RPMI8226 (cell line): Measurements from ENCODE around the gene ACADVL.

Experiments
- DNase-seq: peaks from one replicate; pipeline ENCODE4 v3.0.0-alpha.2; 2015

ACADVL gene

DNA sequence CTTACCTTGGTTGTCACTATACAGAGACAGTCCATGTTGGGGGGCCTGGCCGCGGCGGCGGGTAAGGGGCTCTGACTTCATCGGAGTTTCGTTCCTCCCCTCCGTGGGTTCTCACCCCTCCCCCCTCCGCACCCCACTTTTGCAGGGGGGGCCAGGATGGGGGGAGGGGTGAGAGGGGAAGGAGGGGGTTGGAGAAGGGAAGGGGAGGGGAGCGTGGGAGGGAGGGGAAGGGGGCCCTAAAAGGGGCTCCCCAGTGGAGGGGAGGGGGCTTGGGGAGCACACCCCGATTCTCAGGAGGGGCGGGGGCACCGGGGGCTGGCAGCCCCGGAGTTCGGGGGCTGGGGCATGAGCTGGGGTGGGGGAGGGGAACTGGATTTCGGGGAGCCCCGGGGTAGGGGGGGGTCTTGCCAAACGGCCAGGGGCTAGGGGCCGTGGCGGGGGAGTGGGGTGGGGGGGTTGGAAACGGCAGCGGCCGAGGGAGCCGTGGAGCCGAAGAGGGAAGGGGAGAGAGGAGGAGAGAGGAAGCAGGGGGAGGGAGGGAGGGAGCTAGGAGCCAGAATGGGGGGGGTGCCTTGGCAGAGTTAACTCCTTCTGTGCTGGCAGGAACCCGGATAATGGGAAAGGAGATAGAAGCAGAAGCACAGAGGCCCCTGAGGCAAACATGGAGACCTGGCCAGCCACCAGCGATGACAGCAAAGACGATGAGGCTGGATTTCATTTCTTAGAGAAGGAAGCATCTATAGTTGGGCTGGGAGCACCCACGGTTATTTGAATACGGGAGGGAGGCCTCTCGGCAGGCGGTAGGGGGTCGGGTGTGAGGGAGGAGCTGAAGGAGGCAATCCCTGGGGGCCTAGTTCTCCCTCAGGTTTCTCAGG is 2.4 kb upstream of the ACADVL start:
- peak; percentile 26 for DNase-seq

DNA sequence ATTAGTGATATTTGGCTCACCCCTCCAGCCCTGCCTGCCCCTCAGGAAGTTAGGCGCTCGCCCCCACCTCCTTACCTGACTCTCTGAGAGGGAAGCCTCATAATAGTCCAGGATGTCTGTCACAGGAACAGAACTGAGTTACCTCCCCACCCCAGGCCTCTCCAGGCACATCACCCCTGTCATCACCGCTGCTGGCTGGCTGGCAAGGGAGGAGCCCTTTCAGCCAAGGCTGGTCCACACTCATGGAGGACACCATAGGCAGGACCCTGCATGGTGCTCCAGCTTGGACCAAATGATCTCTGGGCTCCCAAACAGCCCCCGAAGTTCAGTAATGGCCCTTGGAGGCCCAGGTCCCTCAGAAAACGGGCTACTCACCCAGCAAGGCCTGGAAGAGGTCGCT is 1.6 kb upstream of the ACADVL start:
- no peak for DNase-seq

DNA sequence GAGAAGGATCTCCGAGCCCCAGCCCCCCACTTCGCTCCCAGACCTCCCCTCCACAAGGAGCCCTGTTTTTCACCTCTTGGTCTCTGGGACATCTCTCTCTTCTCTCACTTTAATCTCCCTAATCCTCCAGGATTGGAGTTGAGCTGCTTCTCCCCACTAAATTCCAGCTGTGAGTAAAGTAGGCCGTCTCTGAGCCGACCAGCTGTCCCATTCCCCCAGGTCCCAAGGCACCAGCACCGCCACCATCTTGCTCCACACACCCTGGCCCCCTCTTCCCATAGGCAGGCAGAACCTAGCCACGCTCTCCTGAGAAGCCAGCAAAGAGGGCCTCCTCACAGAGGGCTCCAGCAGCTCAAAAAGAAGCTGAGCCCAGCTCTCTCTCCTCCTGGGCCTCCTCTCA is 980 bp upstream of the ACADVL start:
- no peak for DNase-seq

DNA sequence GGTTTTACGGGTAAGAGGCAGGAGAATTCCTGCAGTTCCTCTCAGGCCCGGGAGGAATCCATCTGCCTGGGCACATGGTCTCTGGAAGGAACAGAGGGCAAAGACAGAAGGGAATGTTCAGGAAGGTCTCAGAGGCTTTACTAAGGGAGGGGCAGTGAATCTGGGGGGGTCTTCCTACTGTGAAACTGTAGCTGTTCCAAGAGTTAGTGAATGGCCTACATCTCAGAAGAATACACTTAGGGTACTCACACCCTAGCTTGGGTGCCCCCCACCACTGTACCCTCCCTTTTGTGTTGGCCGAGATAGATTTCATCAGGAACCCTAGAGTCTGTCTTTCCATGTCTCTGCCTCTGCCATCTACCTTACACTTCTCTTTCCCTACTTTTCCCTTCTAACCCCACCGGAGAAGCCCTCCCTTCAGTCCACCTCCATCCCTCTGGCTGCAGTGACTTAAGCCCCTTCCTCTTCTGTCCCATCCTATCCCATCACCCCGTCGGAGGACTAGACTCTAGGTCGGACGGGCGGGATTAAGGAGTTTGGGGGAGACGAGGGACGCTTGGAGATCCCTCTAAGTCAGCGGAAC is 418 bp upstream of the ACADVL start:
- no peak for DNase-seq

DNA sequence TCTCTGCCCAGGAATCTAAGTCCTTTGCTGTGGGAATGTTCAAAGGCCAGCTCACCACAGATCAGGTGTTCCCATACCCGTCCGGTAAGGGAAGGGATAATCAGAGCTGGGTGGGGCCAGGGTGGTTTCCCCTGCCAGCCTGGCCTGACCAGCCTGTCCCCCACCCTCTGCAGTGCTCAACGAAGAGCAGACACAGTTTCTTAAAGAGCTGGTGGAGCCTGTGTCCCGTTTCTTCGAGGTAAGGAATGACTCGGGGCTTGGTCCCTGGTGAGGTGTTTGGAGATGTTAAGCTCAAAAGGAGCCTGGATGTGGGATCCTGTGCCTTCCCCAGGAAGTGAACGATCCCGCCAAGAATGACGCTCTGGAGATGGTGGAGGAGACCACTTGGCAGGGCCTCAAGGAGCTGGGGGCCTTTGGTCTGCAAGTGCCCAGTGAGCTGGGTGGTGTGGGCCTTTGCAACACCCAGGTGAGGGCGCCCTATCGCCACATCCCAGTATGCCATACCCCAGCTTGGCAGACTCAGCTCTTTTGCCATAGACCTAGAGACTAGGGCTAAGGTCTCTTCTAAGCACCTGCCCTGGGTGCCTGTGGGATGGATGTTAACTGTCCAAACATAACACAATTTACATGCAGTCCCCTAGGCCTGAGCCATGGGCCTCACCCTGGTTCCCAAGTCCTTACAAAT is 997 bp downstream of the ACADVL start:
- DNase-seq, result peak; percentile 82

DNA sequence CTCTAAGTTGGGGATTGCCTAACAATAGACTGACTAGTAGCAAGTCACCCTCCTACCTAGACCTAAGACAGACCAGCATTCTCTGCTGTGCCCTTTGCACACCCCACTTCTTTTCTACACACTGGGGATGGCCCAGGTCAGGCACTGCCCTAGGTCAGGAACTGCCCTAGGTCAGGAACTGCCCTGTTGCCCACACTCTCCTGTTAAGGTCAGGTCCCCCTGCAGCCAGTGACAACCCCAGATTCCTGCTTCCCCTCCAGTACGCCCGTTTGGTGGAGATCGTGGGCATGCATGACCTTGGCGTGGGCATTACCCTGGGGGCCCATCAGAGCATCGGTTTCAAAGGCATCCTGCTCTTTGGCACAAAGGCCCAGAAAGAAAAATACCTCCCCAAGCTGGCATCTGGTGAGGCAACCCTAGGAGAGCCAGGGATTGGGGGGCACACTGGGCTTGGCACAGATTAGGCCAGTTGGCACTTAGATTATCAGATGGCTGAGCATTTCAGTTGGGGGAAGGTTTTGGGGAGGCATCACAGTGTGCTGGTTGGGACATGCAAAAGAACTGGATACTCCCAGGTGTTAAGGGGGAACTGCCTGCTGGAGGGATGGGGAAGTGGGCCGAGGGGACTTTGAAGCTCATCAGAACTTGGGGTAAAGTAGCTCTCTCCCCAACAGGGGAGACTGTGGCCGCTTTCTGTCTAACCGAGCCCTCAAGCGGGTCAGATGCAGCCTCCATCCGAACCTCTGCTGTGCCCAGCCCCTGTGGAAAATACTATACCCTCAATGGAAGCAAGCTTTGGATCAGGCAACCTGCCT is 1.7 kb downstream of the ACADVL start:
- no peak for DNase-seq

DNA sequence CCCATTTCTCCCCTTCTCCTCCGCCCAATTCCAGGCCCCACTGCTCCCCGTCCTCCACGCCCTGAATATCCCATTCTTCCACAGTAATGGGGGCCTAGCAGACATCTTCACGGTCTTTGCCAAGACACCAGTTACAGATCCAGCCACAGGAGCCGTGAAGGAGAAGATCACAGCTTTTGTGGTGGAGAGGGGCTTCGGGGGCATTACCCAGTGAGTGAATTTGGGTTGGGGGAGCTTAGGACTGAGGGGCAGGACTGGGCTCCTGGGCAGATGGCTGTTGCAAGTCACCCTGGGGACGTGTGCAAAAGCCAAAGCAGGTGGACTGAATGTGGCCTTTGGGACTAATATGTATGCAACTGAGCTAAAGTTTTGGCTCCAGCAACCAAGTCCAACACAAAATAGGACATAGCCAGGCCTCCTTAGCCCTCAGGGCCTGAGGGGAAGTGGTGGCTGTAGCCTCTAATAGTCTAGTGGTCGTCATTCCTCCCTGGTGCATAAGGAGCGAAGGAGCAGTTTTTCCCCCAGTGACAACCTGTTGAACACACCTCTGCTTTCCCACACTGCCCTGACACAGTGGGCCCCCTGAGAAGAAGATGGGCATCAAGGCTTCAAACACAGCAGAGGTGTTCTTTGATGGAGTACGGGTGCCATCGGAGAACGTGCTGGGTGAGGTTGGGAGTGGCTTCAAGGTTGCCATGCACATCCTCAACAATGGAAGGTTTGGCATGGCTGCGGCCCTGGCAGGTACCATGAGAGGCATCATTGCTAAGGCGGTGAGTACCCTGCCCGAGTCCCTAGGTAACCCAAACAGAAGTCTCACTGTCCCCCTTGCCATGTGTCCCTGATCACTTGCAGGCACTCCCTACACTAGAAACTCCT is 2.6 kb downstream of the ACADVL start:
- no peak for DNase-seq

DNA sequence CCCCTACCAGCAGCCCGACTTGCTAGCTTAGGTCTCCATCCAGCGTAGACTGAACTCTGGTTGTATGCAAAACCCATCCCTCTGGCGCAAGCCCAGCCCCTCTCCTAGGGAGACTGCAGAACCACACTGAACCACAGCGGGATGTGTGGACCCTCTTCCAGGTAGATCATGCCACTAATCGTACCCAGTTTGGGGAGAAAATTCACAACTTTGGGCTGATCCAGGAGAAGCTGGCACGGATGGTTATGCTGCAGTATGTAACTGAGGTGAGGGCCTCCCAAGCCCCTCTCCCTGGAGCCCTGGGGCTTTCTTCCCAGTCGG is 3.2 kb downstream of the ACADVL start:
- DNase-seq, result no peak

DNA sequence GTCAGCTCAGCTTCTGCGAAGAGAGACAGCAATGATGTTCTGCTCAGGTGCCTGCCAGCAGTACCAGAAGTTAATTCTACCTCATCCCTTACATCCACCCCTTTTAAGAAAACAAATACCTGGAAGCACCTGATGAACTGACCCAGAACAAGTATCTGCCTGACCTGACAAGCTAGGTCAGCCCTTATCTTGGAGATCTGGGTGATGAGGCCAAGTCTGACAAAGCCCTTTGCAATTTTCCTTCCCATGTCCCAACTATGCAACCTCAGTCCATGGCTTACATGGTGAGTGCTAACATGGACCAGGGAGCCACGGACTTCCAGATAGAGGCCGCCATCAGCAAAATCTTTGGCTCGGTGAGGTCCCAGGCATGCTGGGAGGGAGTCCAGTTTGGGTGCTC is 3.6 kb downstream of the ACADVL start:
- no peak for DNase-seq

DNA sequence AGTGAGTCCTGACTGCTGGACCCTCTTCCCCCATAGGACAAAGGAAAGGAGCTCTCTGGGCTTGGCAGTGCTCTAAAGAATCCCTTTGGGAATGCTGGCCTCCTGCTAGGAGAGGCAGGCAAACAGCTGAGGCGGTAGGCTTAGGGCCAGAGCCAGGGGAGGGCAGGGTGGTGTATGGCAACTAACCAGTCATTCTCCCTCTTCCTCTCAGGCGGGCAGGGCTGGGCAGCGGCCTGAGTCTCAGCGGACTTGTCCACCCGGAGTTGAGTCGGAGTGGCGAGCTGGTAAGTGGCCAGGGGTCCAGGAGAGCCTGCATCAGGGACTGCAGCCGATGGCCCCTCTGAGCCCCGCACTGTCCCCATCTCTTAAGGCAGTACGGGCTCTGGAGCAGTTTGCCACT is 4.4 kb downstream of the ACADVL start:
- DNase-seq, result no peak

DNA sequence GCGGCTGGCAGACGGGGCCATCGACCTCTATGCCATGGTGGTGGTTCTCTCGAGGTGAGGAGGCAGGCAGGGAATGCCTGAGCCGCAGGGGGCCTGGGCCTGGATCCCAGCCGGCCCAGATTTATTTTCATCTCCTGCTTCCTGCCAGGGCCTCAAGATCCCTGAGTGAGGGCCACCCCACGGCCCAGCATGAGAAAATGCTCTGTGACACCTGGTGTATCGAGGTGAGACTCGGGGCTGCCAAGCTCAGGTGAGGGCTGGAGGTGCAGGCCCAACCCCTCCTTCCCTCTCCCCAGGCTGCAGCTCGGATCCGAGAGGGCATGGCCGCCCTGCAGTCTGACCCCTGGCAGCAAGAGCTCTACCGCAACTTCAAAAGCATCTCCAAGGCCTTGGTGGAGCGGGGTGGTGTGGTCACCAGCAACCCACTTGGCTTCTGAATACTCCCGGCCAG is 4.9 kb downstream of the ACADVL start:
- no peak for DNase-seq

DNA sequence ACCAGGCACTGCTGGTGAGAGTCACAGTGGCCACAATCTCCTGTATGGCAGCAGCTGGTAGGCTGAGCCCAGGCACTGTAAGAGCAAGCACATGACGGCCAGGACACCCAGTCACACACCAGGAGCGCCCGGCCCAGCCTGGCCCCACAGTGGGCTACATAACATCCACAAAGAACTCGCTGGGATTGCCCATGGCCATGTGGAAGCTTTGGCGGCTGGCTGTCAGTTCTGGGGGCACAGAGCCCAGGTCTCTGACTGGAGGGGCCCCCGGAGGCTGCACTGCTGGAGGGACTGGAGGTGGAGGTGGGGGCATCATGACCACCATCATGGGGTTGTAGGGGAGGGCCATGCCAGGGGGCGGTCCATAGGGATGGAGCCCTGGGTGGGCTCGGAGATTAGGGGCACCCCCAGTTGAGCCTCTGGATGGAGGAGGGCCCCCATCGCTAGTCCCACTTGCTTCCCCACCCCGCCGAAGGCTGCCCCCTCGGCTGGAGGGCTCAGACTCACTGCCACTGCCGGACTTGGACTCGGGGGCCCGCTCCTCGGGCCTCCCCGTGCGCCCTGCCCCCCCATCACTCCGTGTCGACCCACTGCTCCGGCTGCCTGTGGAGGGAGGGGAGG is 6.1 kb downstream of the ACADVL start:
- no peak for DNase-seq

DNA sequence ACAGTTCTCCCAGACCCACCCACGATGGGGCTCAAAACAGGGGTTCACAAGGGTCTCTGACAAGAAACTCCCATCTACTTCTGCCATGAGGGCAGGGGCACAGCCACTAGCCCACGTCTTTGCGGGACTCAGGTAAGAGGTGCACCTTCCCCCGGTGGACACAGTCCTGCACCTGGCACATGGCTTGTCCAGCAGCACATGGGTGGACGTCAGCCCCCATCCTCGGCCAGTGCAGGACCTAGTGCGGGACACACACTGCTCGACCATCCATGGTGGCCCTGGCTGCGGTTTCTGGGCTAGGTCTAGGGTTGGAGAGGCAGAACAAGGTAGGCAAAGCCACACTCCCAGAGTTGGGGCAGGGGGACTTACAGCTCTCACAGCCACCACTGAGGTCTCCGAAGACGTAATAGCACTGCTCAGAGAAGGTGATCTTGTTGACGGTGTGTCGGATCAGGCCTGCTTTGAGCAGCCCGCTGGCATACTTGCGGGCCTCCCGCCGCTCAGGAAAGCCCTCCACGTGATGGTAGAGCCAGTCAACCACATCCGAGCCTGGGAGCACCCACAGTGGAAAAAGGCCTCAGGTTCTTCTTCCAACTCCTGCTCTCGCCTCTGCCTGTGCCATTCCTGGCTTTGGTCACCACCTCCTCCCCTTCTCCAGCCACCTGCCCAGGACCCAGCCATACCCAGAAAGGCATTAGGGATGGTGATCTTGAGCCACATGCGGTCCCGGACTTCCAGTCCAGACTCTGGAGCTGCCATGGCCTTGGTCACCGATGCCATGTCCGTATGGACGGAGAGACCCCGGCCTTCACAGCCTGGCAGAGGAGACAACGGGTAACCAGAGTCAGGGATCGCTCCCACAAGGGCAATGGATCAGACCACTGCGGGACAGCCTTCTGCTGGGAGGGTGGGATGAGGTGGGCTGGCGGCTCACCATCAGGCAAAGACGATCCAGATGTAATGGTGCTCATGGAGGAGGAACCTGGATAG is 7.3 kb downstream of the ACADVL start:
- no peak for DNase-seq

DNA sequence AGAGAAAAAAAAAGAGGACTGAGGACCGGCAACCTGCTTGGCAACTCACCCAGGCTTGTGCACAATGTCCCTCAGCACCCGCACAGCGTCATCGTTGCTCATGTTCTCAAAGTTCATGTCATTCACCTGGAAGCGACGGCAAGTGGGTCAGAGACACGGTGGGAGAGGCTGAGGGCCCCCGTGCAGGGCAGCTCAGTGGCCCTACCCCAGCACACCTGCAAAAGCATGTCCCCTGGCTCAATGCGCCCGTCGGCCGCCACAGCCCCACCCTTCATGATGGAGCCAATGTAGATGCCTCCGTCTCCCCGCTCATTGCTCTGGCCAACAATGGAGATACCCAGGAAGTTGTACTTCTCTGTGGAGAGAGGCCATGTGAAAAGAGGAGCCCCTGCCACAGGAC is 9.2 kb downstream of the ACADVL start:
- DNase-seq, result no peak

DNA sequence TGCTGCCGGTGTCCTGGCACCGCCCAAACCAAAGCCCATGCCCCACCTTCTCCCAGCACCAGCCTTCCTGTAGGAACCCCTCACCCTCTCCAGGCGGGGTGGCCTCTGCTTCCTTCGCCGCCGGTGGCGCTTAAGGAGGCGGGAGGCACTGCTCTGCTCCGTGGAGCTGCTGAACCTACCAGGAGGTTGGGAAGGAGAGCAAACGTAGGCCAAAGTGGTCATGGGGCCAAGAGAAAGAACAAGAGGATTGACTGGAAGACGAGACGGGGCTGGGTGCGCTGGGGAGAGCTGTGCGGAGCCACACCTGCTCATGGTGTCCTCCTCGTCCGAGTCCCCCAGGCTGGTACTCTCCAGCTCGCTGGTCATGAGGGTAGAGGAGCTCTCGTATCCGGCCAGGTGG is 9.8 kb downstream of the ACADVL start:
- no peak for DNase-seq

DNA sequence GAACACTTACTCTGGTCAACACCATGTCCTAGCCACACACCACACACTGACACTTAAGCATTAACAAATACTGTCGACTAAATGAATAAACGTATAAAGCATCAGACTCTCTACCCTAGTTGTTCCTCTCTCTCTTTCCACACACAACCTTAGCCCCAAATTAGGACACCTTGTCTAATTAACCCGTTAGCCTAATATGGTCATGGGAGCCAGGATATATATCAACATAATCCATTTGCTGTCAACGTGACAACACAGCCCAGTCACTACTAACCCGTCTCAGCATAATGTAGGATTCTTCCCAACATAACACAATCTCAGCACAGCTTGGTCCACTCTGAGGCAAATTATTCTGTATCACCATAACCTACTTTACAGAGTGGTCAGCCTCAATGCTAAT is 12.4 kb downstream of the ACADVL start:
- no peak for DNase-seq

DNA sequence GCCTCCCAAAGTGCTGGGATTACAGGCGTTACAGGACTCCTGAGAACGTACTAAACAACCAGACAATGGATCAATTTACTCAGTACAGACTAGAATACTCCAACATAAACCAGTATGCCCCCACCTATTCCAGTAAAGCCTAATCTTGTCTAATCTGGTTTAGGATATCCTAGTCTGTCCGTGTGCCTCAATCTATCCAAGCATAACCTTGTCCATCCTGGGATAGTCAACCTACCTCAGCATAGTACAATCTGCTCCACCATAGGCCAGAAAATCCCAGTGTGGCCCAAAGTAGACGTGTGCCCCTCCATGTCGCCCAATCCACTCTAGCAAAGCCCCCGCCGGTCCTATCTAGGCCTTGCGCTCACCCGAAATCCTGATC is 14.0 kb downstream of the ACADVL start:
- DNase-seq, result no peak

DNA sequence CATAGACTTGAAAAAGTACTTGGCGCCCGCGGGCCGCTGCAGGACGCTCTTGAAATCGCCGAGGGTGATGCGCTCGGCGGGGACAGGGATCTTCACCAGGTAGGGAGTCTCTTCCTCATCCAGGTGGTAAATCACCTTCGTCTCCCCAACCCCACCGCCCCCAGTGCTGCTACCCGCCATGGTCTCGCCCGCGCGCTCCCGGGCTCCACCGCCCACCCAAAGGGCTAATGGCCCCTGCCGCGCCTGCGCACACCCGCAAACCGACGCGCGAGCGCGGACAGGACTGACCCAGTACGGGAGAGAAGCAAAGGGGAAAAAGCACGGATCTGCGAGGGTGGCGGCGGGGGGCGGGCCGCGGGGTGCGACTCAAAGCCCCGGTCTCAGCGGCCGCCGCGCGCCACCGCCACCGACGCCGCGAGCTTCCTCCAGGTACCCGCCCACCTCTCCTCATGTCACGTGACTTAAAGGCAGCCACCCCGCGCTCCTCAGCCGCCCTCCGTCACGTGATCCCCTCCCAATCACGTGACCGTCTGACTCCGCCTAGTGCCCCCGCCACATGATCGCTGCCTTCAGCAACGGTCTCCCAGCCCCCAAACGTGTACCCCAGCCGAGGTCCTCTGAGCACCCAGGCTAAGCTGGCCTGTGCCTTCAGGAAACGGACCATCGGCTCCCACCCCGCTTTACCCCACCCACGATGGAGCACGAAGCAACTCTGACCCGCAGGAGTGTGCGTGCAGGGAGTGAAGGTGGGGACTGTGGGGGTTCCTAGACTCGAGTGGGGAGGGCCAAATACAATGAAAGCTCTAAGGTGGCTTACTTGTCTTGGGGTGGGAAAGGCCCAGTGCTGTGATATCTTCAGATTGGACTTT is 14.6 kb downstream of the ACADVL start, which contains the start of gene DVL2:
TSS of gene DVL2 (minus strand) at position 435 of the 869 bp plus-strand sequence. CDS start at position 180, 255 bp downstream.
- peak; percentile 91 for DNase-seq
